ENCODE data around the gene CPD. TPM values are rescaled to one million over a fixed set of nuclear protein-coding genes. Genes with fewer than 3 reads are reported as not detected.

CPD gene
- total and polyA plus RNA-seq, 9 of the 15 experiments (the other 6 are each of a cell fraction or from before 2014, with no cell fraction given), result 4.5 to 24.4 (median 20.4) TPM

- TF ChIP-seq RREB1 (CRISPR knock-in tag; IDR thresholded peaks at IDR 0.05) (peak; percentile 16; the same call in 1 of the 2 replicates), ZNF277 (CRISPR knock-in tag; IDR thresholded peaks at IDR 0.05; ENCODE audit: borderline replicate concordance) (no peak), ZNF668 (CRISPR knock-in tag; IDR thresholded peaks at IDR 0.05) (no peak), MAFK (IDR thresholded peaks at IDR 0.05; ENCODE audit: low read length) (no peak), ZBTB9 (CRISPR knock-in tag; IDR thresholded peaks at IDR 0.05) (no peak; the same call in 1 of the 2 replicates), CEBPZ (IDR thresholded peaks at IDR 0.05; ENCODE audit: borderline replicate concordance, low read depth, low read length) (no peak), FOSL1 (tag; conservative IDR thresholded peaks at IDR 0.05) (no peak), ZNF644 (tag; IDR thresholded peaks at IDR 0.05; ENCODE audit: low read depth) (no peak), SMAD4 (CRISPR knock-in tag; conservative IDR thresholded peaks at IDR 0.05) (no peak), POLR2G (IDR thresholded peaks at IDR 0.05; ENCODE audit: low read depth, low read length) (peak; percentile 97), FOXP1 (CRISPR knock-in tag; IDR thresholded peaks at IDR 0.05) (no peak), SRSF7 (optimal IDR thresholded peaks at IDR 0.05; ENCODE audit: low read depth, low read length) (no peak)
These were observed 98.5 kb downstream of the CPD start, which contains the start of gene GOSR1 (continued) for GRCh38 chr17:30477083-30477773.
